H1 (cell line): ENCODE data around the gene PSORS1C1. TPM values are rescaled to one million over a fixed set of nuclear protein-coding genes. Genes with fewer than 3 reads are reported as not detected.

Experiments used
- CTCF ChIA-PET: fragments of 300-600 bp; sonication (Branson Sonifier 250); formaldehyde crosslinking; loops from one replicate; lab custom pipeline; 2021; ENCODE audit not compliant: partially characterized antibody; lab: Charles Lee
- POLR2A ChIA-PET: fragments of 300-600 bp; sonication (Branson Sonifier 250); formaldehyde crosslinking; loops from one replicate; lab custom pipeline; 2021; ENCODE audit warnings: inconsistent platforms; ENCODE audit not compliant: partially characterized antibody; lab: Charles Lee
- DNase-seq, 2 experiments: peaks; one replicate each; pipeline versions ENCODE4 v3.0.0 to v3.0.0-alpha.2; 2010 to 2022; ENCODE audit warnings: low spot score in 2 of 2, low read depth in 1 of 2, mixed read lengths in 1 of 2
- FAIRE-seq: peaks from 2 replicates; lab custom pipeline; 2011; peaks lifted over from hg19 to GRCh38; lab: Jason Lieb, UNC
- H2AFZ ChIP-seq: 2 replicates; pipeline ENCODE4 v1.8.1; 2012; ENCODE audit warnings: low read length, inconsistent platforms
- H2AK5ac ChIP-seq: 2 replicates; pipeline ENCODE4 v1.6.1; 2013; ENCODE audit warnings: low read depth, low read length
- H2BK120ac ChIP-seq: replicated peaks from 2 replicates; pipeline ENCODE3; 2013; ENCODE audit warnings: low read depth, low read length, inconsistent platforms
- H2BK12ac ChIP-seq: 2 replicates; pipeline ENCODE4 v1.6.1; 2013; ENCODE audit warnings: low read depth, low read length
- H2BK15ac ChIP-seq: 2 replicates; pipeline ENCODE4 v1.6.1; 2013; ENCODE audit warnings: low read length
- H2BK20ac ChIP-seq: 2 replicates; pipeline ENCODE4 v1.6.1; 2013; ENCODE audit warnings: low read length
- H2BK5ac ChIP-seq: 2 replicates; pipeline ENCODE4 v1.6.1; 2013; ENCODE audit warnings: low read depth, low read length
- H3K14ac ChIP-seq: 2 replicates; pipeline ENCODE4 v1.6.1; 2013; ENCODE audit warnings: inconsistent platforms; ENCODE audit not compliant: insufficient read length
- H3K18ac ChIP-seq: 2 replicates; pipeline ENCODE4 v1.6.1; 2013; ENCODE audit warnings: low read length; ENCODE audit errors: extremely low read depth
- H3K23ac ChIP-seq: 2 replicates; pipeline ENCODE4 v1.6.1; 2013; ENCODE audit warnings: inconsistent platforms; ENCODE audit not compliant: insufficient read length
- H3K23me2 ChIP-seq: 2 replicates; pipeline ENCODE4 v1.6.1; 2013; ENCODE audit warnings: low read depth, low read length
- H3K27ac ChIP-seq: 2 replicates; pipeline ENCODE4 v1.6.1; 2011; ENCODE audit warnings: low read depth, low read length, inconsistent platforms
- H3K27me3 ChIP-seq, 4 experiments: replicated peaks in 1 of 4; 1 replicate in 1 of 4; 2 replicates in 3 of 4; pipeline versions ENCODE4 v1.6.1 to v1.8.1; 2011 to 2013; ENCODE audit warnings: low read length in 3 of 4, mild to moderate bottlenecking in 3 of 4, inconsistent platforms in 2 of 4, mixed read lengths in 2 of 4, moderate library complexity in 1 of 4; ENCODE audit not compliant: control insufficient read depth in 3 of 4, insufficient read depth in 3 of 4; ENCODE audit errors: extremely low read depth in 1 of 4
- H3K36me3 ChIP-seq, 4 experiments: 2 replicates each; pipeline versions ENCODE4 v1.6.1 to v1.8.1; 2011 to 2013; ENCODE audit warnings: mild to moderate bottlenecking in 4 of 4, low read length in 3 of 4, moderate library complexity in 2 of 4, control low read depth in 1 of 4, inconsistent platforms in 1 of 4; ENCODE audit not compliant: insufficient read depth in 4 of 4, control insufficient read depth in 2 of 4
- H3K4ac ChIP-seq: replicated peaks from 2 replicates; pipeline ENCODE3; 2013; ENCODE audit warnings: low read length, low read depth, mixed read lengths, inconsistent platforms; ENCODE audit not compliant: insufficient read length
- H3K4me1 ChIP-seq, 4 experiments: replicated peaks in 1 of 4; 1 replicate in 1 of 4; 2 replicates in 3 of 4; pipeline versions ENCODE4 v1.6.1 to v1.8.1; 2011 to 2013; ENCODE audit warnings: low read length in 3 of 4, inconsistent platforms in 2 of 4, mixed read lengths in 1 of 4; ENCODE audit not compliant: insufficient read depth in 4 of 4, control insufficient read depth in 3 of 4
- H3K4me2 ChIP-seq, 2 experiments: 2 replicates each; pipeline versions ENCODE4 v1.6.1 to v1.8.1; 2011 to 2013; ENCODE audit warnings: low read depth in 2 of 2, low read length in 2 of 2, control low read depth in 1 of 2, inconsistent platforms in 1 of 2, mild to moderate bottlenecking in 1 of 2; ENCODE audit not compliant: insufficient read depth in 1 of 2
- H3K4me3 ChIP-seq, 4 experiments: fragments of 200-600, 300-600 bp in 1 of 4; sonication (generic), shearing (Covaris generic), sonication (Bioruptor Twin) in 1 of 4; 2 replicates each; pipeline versions ENCODE4 v1.5.1 to v1.8.1; 2011 to 2016; ENCODE audit warnings: low read length in 4 of 4, low read depth in 3 of 4, control low read depth in 2 of 4, inconsistent platforms in 2 of 4, mild to moderate bottlenecking in 2 of 4, mixed read lengths in 1 of 4, moderate library complexity in 1 of 4; ENCODE audit not compliant: insufficient read depth in 2 of 4; ENCODE audit errors: extremely low read depth in 1 of 4
- H3K56ac ChIP-seq: replicated peaks from 2 replicates; pipeline ENCODE3; 2013; ENCODE audit warnings: low read depth, mild to moderate bottlenecking, mixed read lengths, low read length, inconsistent platforms; ENCODE audit not compliant: insufficient read length
- H3K79me1 ChIP-seq: 2 replicates; pipeline ENCODE4 v1.6.1; 2013; ENCODE audit warnings: low read depth, low read length, control low read depth
- H3K79me2 ChIP-seq, 2 experiments: 2 replicates each; pipeline versions ENCODE4 v1.6.1 to v1.8.1; 2012 to 2013; ENCODE audit warnings: low read length in 2 of 2, mild to moderate bottlenecking in 2 of 2, inconsistent platforms in 1 of 2; ENCODE audit not compliant: insufficient read depth in 2 of 2, control insufficient read depth in 1 of 2
- H3K9ac ChIP-seq, 4 experiments: replicated peaks in 1 of 4; 1 replicate in 1 of 4; 2 replicates in 3 of 4; pipeline versions ENCODE4 v1.6.1 to v1.8.1; 2011 to 2013; ENCODE audit warnings: low read depth in 3 of 4, low read length in 3 of 4, control low read depth in 2 of 4, mild to moderate bottlenecking in 2 of 4, moderate library complexity in 2 of 4, inconsistent platforms in 1 of 4; ENCODE audit errors: extremely low read depth in 1 of 4
- H3K9me3 ChIP-seq, 2 experiments: 2 replicates each; pipeline versions ENCODE4 v1.6.1 to v1.8.1; 2012 to 2013; ENCODE audit warnings: mild to moderate bottlenecking in 2 of 2, moderate library complexity in 2 of 2, control low read depth in 1 of 2, inconsistent platforms in 1 of 2, low read depth in 1 of 2, low read length in 1 of 2, mixed read lengths in 1 of 2; ENCODE audit not compliant: insufficient read depth in 2 of 2
- H4K20me1 ChIP-seq, 2 experiments: replicated peaks in 1 of 2; 2 replicates each; pipeline versions ENCODE3 to v1.8.1; 2011 to 2013; ENCODE audit warnings: inconsistent platforms in 2 of 2, low read length in 2 of 2, mild to moderate bottlenecking in 1 of 2; ENCODE audit not compliant: insufficient read depth in 2 of 2, control insufficient read depth in 1 of 2
- H4K5ac ChIP-seq: 2 replicates; pipeline ENCODE4 v1.6.1; 2013; ENCODE audit warnings: low read length, low read depth, mixed read lengths, inconsistent platforms; ENCODE audit not compliant: insufficient read length
- H4K8ac ChIP-seq: 2 replicates; pipeline ENCODE4 v1.8.0; 2013; ENCODE audit warnings: mild to moderate bottlenecking, moderate library complexity, low read length, inconsistent platforms; ENCODE audit not compliant: insufficient read depth; ENCODE audit errors: extremely low read depth
- H4K91ac ChIP-seq: replicated peaks from 2 replicates; pipeline ENCODE3; 2013; ENCODE audit warnings: low read length, mixed read lengths, inconsistent platforms; ENCODE audit not compliant: insufficient read length
- ASH2L ChIP-seq: fragments of 200-600, 300-600 bp; sonication (generic); IDR thresholded peaks from one replicate; pipeline ENCODE4 v1.7.1; 2017; ENCODE audit warnings: low read length
- KDM5A ChIP-seq: fragments of 200-600 bp; IDR thresholded peaks from 2 replicates; pipeline ENCODE4 v1.7.1; 2012; ENCODE audit warnings: mild to moderate bottlenecking, low read length, inconsistent platforms, mixed read lengths
- WGBS, 2 experiments: shearing (Covaris generic) in 1 of 2; methylation state at CpG; one replicate each; pipeline versions ENCODE4 v1.1.6 to v1.1.7; 2013 to 2015; ENCODE audit warnings: low lambda C conversion rate in 2 of 2, mixed read lengths in 2 of 2, inconsistent platforms in 1 of 2, low coverage in 1 of 2, missing lambda C conversion rate in 1 of 2; ENCODE audit not compliant: insufficient replicate concordance in 2 of 2, insufficient coverage in 1 of 2, insufficient read length in 1 of 2; ENCODE audit errors: extremely low coverage in 1 of 2, missing lambda C conversion rate in 1 of 2; 5-methylcytosine and 5-hydroxymethylcytosine counted together
- polyA plus RNA-seq, 7 experiments: library from polyadenylated mRNA; depleted of rRNA in 3 of 7; stranded (reverse) in 5 of 7; unstranded in 2 of 7; fragments of >200 nt in 5 of 7; fragments of 200-250 nt in 2 of 7; gene quantifications; 1 replicate in 5 of 7; 2 replicates in 1 of 7; 4 replicates in 1 of 7; pipeline versions ENCODE4 v1.2.1 to v1.2.3, GENCODE V29; 2011 to 2013; ENCODE audit warnings: missing spikeins in 2 of 7, mixed read lengths in 2 of 7
- total RNA-seq: library from RNA; stranded (reverse); fragmentation: NEBNext Ultra II Directional; extraction: Animal tissue kit (Norgen Biotek cat#: 25700); gene quantifications from 2 replicates; pipeline ENCODE4 v1.2.1, GENCODE V29; 2021

The PSORS1C1 gene
- total and polyA plus RNA-seq, 2 of the 8 experiments (the other 6 are each of a cell fraction or from before 2014, with no cell fraction given), result 0.12 to 0.52 TPM

GRCh38 chr6:31116661-31117385, 2.2 kb downstream of the PSORS1C1 start:
- CTCF ChIA-PET, result interaction anchor here (0.5 to 10.6 kb wide), 7 partner anchors 13 to 329 kb away, joined by 3 to 187 read pairs (median 6); no protein-coding TSS in a partner anchor
- no peak overlapping the region for H3K18ac ChIP-seq
- no peak overlapping the region for H4K91ac ChIP-seq
- 92% methylated on average over 19 of the region's 19 CpGs; no CpG with 5 or more reads in 1 of the 2 experiments for WGBS, 2 experiments
- no peak overlapping the region for H2BK12ac ChIP-seq
- H3K4ac ChIP-seq, result no peak overlapping the region
- H3K27me3 ChIP-seq, result peaks cover 0 to 4% (median 0%) of the 10 kb centered on the region in 4 experiments; a peak in 1 of 7 replicates
- H4K20me1 ChIP-seq, result no peaks in the 10 kb centered on the region
- TF ChIP-seq ASH2L (no peak), KDM5A (no peak)
- H2BK15ac ChIP-seq, result no peak overlapping the region
- no peak overlapping the region for H3K14ac ChIP-seq
- H3K23me2 ChIP-seq, result no peaks in the 10 kb centered on the region; the same call in 1 of the 2 replicates
- no peaks in the 10 kb centered on the region for H3K9me3 ChIP-seq
- no peak overlapping the region for H3K4me2 ChIP-seq
- no peaks in the 10 kb centered on the region for H3K36me3 ChIP-seq
- POLR2A ChIA-PET, result interaction anchor here (1.1 to 68.5 kb wide), 3 partner anchors 8 to 52 kb away, joined by 3 to 2251 read pairs (median 4); partner anchors contain the start of genes CCHCR1, POU5F1, PSORS1C2 and TCF19
- H2BK5ac ChIP-seq, result no peak overlapping the region
- H3K27ac ChIP-seq, result no peak overlapping the region
- no peak overlapping the region for H3K56ac ChIP-seq
- H2BK20ac ChIP-seq, result no peak overlapping the region
- H2AFZ ChIP-seq, result no peak overlapping the region
- no peak overlapping the region; the same call in 1 of the 2 replicates for H4K8ac ChIP-seq
- no peak overlapping the region for H3K23ac ChIP-seq
- no peak overlapping the region for H4K5ac ChIP-seq
- no peak for FAIRE-seq
- no peak overlapping the region for H2AK5ac ChIP-seq
- H3K9ac ChIP-seq, result no peak overlapping the region
- H3K4me1 ChIP-seq, result peaks cover 0 to 9% (median 6%) of the 10 kb centered on the region in 4 experiments; a peak in 5 of 7 replicates
- H3K79me1 ChIP-seq, result no peaks in the 10 kb centered on the region
- H2BK120ac ChIP-seq, result no peak overlapping the region
- no peak overlapping the region for H3K4me3 ChIP-seq
- H3K79me2 ChIP-seq, result no peaks in the 10 kb centered on the region
- DNase-seq, result no peak
